ENCODE data around the gene PPP1R3C. TPM values are rescaled to one million over a fixed set of nuclear protein-coding genes. Genes with fewer than 3 reads are reported as not detected.

Gene PPP1R3C
- total RNA-seq, 1 experiment from 2014 or later = 0.30 TPM

- H3K9me3 Mint-ChIP-seq (ENCODE audit: unreplicated experiment) = no peaks in the 10 kb centered on the region
- no peak overlapping the region for H3K4me3 Mint-ChIP-seq (ENCODE audit: unreplicated experiment)
- H3K27me3 Mint-ChIP-seq (ENCODE audit: insufficient read depth, unreplicated experiment) = no peaks in the 10 kb centered on the region
- H3K4me1 Mint-ChIP-seq (ENCODE audit: insufficient read depth, unreplicated experiment) = peaks cover 41% of the 10 kb centered on the region
- ChIA-PET CTCF (interaction anchor here (0.9 kb wide), 1 partner anchor 15 kb away, joined by 3 read pairs; no protein-coding TSS in a partner anchor), POLR2A (interaction anchor here (0.8 kb wide), 1 partner anchor 67 kb away, joined by 3 read pairs; no protein-coding TSS in a partner anchor)
- no peaks in the 10 kb centered on the region for H3K36me3 Mint-ChIP-seq (ENCODE audit: insufficient read depth, unreplicated experiment)
- intact Hi-C loops (cut with micrococcal nuclease) = no loop called here
- TF ChIP-seq, protein P1, sequence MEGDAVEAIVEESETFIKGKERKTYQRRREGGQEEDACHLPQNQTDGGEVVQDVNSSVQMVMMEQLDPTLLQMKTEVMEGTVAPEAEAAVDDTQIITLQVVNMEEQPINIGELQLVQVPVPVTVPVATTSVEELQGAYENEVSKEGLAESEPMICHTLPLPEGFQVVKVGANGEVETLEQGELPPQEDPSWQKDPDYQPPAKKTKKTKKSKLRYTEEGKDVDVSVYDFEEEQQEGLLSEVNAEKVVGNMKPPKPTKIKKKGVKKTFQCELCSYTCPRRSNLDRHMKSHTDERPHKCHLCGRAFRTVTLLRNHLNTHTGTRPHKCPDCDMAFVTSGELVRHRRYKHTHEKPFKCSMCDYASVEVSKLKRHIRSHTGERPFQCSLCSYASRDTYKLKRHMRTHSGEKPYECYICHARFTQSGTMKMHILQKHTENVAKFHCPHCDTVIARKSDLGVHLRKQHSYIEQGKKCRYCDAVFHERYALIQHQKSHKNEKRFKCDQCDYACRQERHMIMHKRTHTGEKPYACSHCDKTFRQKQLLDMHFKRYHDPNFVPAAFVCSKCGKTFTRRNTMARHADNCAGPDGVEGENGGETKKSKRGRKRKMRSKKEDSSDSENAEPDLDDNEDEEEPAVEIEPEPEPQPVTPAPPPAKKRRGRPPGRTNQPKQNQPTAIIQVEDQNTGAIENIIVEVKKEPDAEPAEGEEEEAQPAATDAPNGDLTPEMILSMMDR (IDR thresholded peaks at IDR 0.05; ENCODE audit: unreplicated experiment) = no peak
- BruUV-seq (replicated peaks) = no TSS peak
- H3K27ac Mint-ChIP-seq (ENCODE audit: low read depth, unreplicated experiment) = no peak overlapping the region
- no peak for DNase-seq (ENCODE audit: unreplicated experiment)
Observed at GRCh38 chr10:91593834-91594233, 39.0 kb downstream of the PPP1R3C start.

- Mint-ChIP-seq H3K4me3 (ENCODE audit: unreplicated experiment) (no peak overlapping the region), H3K27ac (ENCODE audit: low read depth, unreplicated experiment) (no peak overlapping the region), H3K9me3 (ENCODE audit: unreplicated experiment) (no peaks in the 10 kb centered on the region), H3K4me1 (ENCODE audit: insufficient read depth, unreplicated experiment) (peaks cover 42% of the 10 kb centered on the region), H3K27me3 (ENCODE audit: insufficient read depth, unreplicated experiment) (no peaks in the 10 kb centered on the region), H3K36me3 (ENCODE audit: insufficient read depth, unreplicated experiment) (no peaks in the 10 kb centered on the region)
- CTCF ChIA-PET = interaction anchor here (0.9 kb wide), 1 partner anchor 14 kb away, joined by 3 read pairs; no protein-coding TSS in a partner anchor
- no TSS peak for BruUV-seq (replicated peaks)
- intact Hi-C loops (cut with micrococcal nuclease) = no loop called here
- POLR2A ChIA-PET = no interaction called here
- DNase-seq (ENCODE audit: unreplicated experiment) = no peak
- TF ChIP-seq, protein P1 (IDR thresholded peaks at IDR 0.05; ENCODE audit: unreplicated experiment) = no peak
Observed at GRCh38 chr10:91593366-91593765, 39.5 kb downstream of the PPP1R3C start.

DNA sequence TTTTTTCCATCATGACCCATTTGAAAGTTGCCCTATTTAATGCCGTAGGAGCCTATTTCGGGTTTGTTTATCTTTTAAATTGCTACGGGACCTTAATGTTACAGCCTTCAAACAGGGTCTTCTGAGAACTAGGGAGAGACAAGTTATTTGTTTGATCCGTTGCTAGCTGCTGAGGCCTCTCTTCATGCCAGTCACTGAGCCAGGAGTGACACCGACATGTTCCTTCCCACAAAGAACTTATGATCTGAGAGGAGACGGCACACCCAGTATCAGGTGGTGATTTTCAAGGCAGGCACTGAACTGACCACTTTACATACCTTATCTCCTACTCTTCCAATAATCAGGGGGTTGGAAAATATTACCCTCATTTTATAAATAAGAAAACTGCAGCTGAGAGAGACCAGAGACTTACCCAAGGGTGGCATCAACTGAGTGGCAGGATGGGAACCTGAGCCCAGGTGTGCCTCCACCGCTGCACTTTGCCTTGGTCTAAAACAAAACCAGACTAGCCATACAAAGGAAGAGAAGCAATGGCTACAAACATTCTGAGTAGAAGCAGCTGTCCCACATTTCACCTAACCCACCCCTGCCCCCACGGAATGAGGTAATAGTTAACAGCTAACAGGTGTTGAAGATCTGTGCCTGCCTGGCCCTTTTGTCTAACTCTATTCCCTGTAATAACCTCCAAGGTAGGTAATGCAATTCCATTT lies 40.5 kb downstream of the PPP1R3C start:
- no peak overlapping the region for H3K4me3 Mint-ChIP-seq (ENCODE audit: unreplicated experiment)
- intact Hi-C loops (cut with micrococcal nuclease) = no loop called here
- POLR2A ChIA-PET = interaction anchor here (0.7 to 1.0 kb wide), 2 partner anchors 93 to 472 kb away, joined by 5 to 6 read pairs; no protein-coding TSS in a partner anchor

GRCh38 chr10:91591797-91592174 lies 41.1 kb downstream of the PPP1R3C start:
- no peak overlapping the region for H3K4me3 Mint-ChIP-seq (ENCODE audit: unreplicated experiment)
- H3K9me3 Mint-ChIP-seq (ENCODE audit: unreplicated experiment) = no peaks in the 10 kb centered on the region
- intact Hi-C loops (cut with micrococcal nuclease) = no loop called here
- no TSS peak for BruUV-seq (replicated peaks)
- no peaks in the 10 kb centered on the region for H3K36me3 Mint-ChIP-seq (ENCODE audit: insufficient read depth, unreplicated experiment)
- H3K27me3 Mint-ChIP-seq (ENCODE audit: insufficient read depth, unreplicated experiment) = no peaks in the 10 kb centered on the region
- CTCF ChIA-PET = no interaction called here
- no peak overlapping the region for H3K27ac Mint-ChIP-seq (ENCODE audit: low read depth, unreplicated experiment)
- POLR2A ChIA-PET = no interaction called here
- no peak for DNase-seq (ENCODE audit: unreplicated experiment)
- peaks cover 34% of the 10 kb centered on the region for H3K4me1 Mint-ChIP-seq (ENCODE audit: insufficient read depth, unreplicated experiment)
- TF ChIP-seq, protein P1 (IDR thresholded peaks at IDR 0.05; ENCODE audit: unreplicated experiment) = no peak

More for the DNA sequence above, 40.5 kb downstream of the PPP1R3C start:
- H3K9me3 Mint-ChIP-seq (ENCODE audit: unreplicated experiment) = no peaks in the 10 kb centered on the region
- no peak overlapping the region for H3K27ac Mint-ChIP-seq (ENCODE audit: low read depth, unreplicated experiment)
- H3K27me3 Mint-ChIP-seq (ENCODE audit: insufficient read depth, unreplicated experiment) = no peaks in the 10 kb centered on the region
- DNase-seq (ENCODE audit: unreplicated experiment) = no peak
- no peaks in the 10 kb centered on the region for H3K36me3 Mint-ChIP-seq (ENCODE audit: insufficient read depth, unreplicated experiment)
- CTCF ChIA-PET = no interaction called here
- TF ChIP-seq, protein P1 (IDR thresholded peaks at IDR 0.05; ENCODE audit: unreplicated experiment) = no peak
- no TSS peak for BruUV-seq (replicated peaks)
- H3K4me1 Mint-ChIP-seq (ENCODE audit: insufficient read depth, unreplicated experiment) = peaks cover 40% of the 10 kb centered on the region
